HCT116 (cell line): ENCODE measurements around the gene AHRR. TPM values are rescaled to one million over a fixed set of nuclear protein-coding genes. Genes with fewer than 3 reads are reported as not detected.

Source experiments
- ATAC-seq: fragments of 200-7000 bp; cut with Tn5 transposase; 2 replicates; pipeline ENCODE4 v1.9.1; 2020; ENCODE audit warnings: mild to moderate bottlenecking, moderate library complexity
- BruUV-seq: library from RNA; stranded (reverse); fragments of 400-500 nt; replicated peaks from 2 replicates; lab custom pipeline; 2021; lab: Mats Ljungman, UMichigan
- CTCF ChIA-PET: fragments of 300-600 bp; sonication (Branson Sonifier 250); formaldehyde crosslinking; loops from one replicate; lab custom pipeline; 2021; ENCODE audit warnings: antibody characterized with exemption; lab: Charles Lee
- POLR2A ChIA-PET: fragments of 300-600, 350-600 bp; sonication (Branson Sonifier 250); formaldehyde crosslinking; loops from one replicate; lab custom pipeline; 2021; ENCODE audit warnings: antibody characterized with exemption; lab: Charles Lee
- RAD21 ChIA-PET, 2 experiments: fragments of 300-600 bp; sonication (Branson Sonifier 250); formaldehyde crosslinking; loops; one replicate each; lab custom pipeline; 2023; ENCODE audit warnings: low total read pairs in 2 of 2; ENCODE audit not compliant: uncharacterized antibody in 2 of 2, unreplicated experiment in 2 of 2, low non-redundant PET in 1 of 2; lab: Charles Lee
- DNase-seq: peaks from one replicate; pipeline ENCODE4 v3.0.0-alpha.2; 2010; ENCODE audit warnings: low read depth, low spot score
- H2AFZ ChIP-seq: fragments of 200-600 bp; shearing (Covaris generic), sonication (generic); 2 replicates; pipeline ENCODE4 v1.6.1; 2017; ENCODE audit warnings: low read depth, mixed run types, mixed read lengths, antibody characterized with exemption, low read length; ENCODE audit not compliant: poor library complexity, severe bottlenecking
- H3K27ac ChIP-seq: 2 replicates; pipeline ENCODE4 v1.5.1; 2012; ENCODE audit warnings: low read depth, low read length
- H3K27me3 ChIP-seq: fragments of 200-600 bp; sonication (generic); 2 replicates; pipeline ENCODE4 v1.6.1; 2016; ENCODE audit warnings: mixed run types, low read length, mixed read lengths; ENCODE audit not compliant: insufficient read depth
- H3K36me3 ChIP-seq, 2 experiments: fragments of 200-500 bp in 1 of 2; fragments of 200-600 bp in 1 of 2; sonication (Bioruptor generic) in 1 of 2; sonication (generic) in 1 of 2; 2 replicates each; pipeline versions ENCODE4 v1.5.1 to v1.6.1; 2014 to 2016; ENCODE audit warnings: low read length in 2 of 2, inconsistent platforms in 1 of 2, mixed read lengths in 1 of 2, mixed run types in 1 of 2; ENCODE audit not compliant: insufficient read depth in 2 of 2, control insufficient read depth in 1 of 2
- H3K4me1 ChIP-seq, 2 experiments: fragments of 200-600 bp in 1 of 2; sonication (generic) in 1 of 2; 2 replicates each; pipeline versions ENCODE4 v1.5.1 to v1.6.1; 2012 to 2017; ENCODE audit warnings: low read length in 2 of 2, inconsistent platforms in 1 of 2, mild to moderate bottlenecking in 1 of 2, mixed read lengths in 1 of 2, mixed run types in 1 of 2, moderate library complexity in 1 of 2; ENCODE audit not compliant: insufficient read depth in 2 of 2, control insufficient read depth in 1 of 2
- H3K4me2 ChIP-seq: fragments of 200-600 bp; sonication (generic); 2 replicates; pipeline ENCODE4 v1.6.1; 2017; ENCODE audit warnings: mixed run types, low read length, mixed read lengths
- H3K4me3 ChIP-seq, 2 experiments: fragments of 200-600 bp in 1 of 2; sonication (generic) in 1 of 2; replicated peaks in 1 of 2; 2 replicates each; pipeline ENCODE4 v1.5.1; 2011 to 2016; ENCODE audit warnings: low read length in 2 of 2, control low read depth in 1 of 2, low read depth in 1 of 2, mild to moderate bottlenecking in 1 of 2, mixed read lengths in 1 of 2, mixed run types in 1 of 2
- H3K79me2 ChIP-seq: fragments of 200-600 bp; sonication (generic); 2 replicates; pipeline ENCODE4 v1.6.1; 2017; ENCODE audit warnings: mild to moderate bottlenecking, mixed run types, low read length, moderate library complexity, mixed read lengths; ENCODE audit not compliant: insufficient read depth
- H3K9ac ChIP-seq: fragments of 200-600 bp; sonication (generic); 2 replicates; pipeline ENCODE4 v1.6.1; 2016; ENCODE audit warnings: low read length, mixed read lengths
- H3K9me2 ChIP-seq: fragments of 200-600 bp; sonication (generic), shearing (Covaris generic); 2 replicates; pipeline ENCODE4 v1.6.1; 2017; ENCODE audit warnings: mixed run types, mild to moderate bottlenecking, moderate library complexity; ENCODE audit not compliant: insufficient read depth
- H3K9me3 ChIP-seq, 2 experiments: fragments of 200-500 bp in 1 of 2; fragments of 200-600 bp in 1 of 2; sonication (Bioruptor generic) in 1 of 2; sonication (generic) in 1 of 2; 2 replicates each; pipeline ENCODE4 v1.6.1; 2014 to 2017; ENCODE audit warnings: low read length in 2 of 2, mixed read lengths in 2 of 2, inconsistent platforms in 1 of 2, low read depth in 1 of 2, mild to moderate bottlenecking in 1 of 2, mixed run types in 1 of 2, moderate library complexity in 1 of 2; ENCODE audit not compliant: control insufficient read depth in 1 of 2, insufficient read depth in 1 of 2
- H4K20me1 ChIP-seq: fragments of 200-600 bp; sonication (generic), shearing (Covaris generic); 2 replicates; pipeline ENCODE4 v1.6.1; 2017; ENCODE audit warnings: mixed run types, mild to moderate bottlenecking, moderate library complexity; ENCODE audit not compliant: insufficient read depth
- CBX3 ChIP-seq: IDR thresholded peaks from 2 replicates; pipeline ENCODE4 v1.6.1; 2012; ENCODE audit warnings: low read depth
- CEBPB ChIP-seq: IDR thresholded peaks from 2 replicates; pipeline ENCODE4 v1.6.1; 2012; ENCODE audit warnings: low read depth
- EGR1 ChIP-seq: IDR thresholded peaks from 2 replicates; pipeline ENCODE4 v1.6.1; 2012; ENCODE audit warnings: low read depth
- ELF1 ChIP-seq: IDR thresholded peaks from 2 replicates; pipeline ENCODE4 v1.6.1; 2012; ENCODE audit warnings: low read depth, borderline replicate concordance
- EZH2 ChIP-seq: fragments of 200-600 bp; sonication (generic); IDR thresholded peaks from 2 replicates; pipeline ENCODE4 v1.6.1; 2017; ENCODE audit warnings: antibody characterized with exemption, mixed run types
- EZH2phosphoT487 ChIP-seq: fragments of 200-600 bp; IDR thresholded peaks from 2 replicates; pipeline ENCODE4 v1.6.1; 2018; ENCODE audit warnings: antibody characterized with exemption, borderline replicate concordance
- FOSL1 ChIP-seq: IDR thresholded peaks from 2 replicates; pipeline ENCODE4 v1.6.1; 2012; ENCODE audit warnings: low read depth
- JUND ChIP-seq: IDR thresholded peaks from 2 replicates; pipeline ENCODE4 v1.6.1; 2012
- POLR2A ChIP-seq: IDR thresholded peaks from 2 replicates; pipeline ENCODE4 v1.7.0; 2011; ENCODE audit warnings: borderline replicate concordance; ENCODE audit not compliant: insufficient read depth, insufficient read length; ENCODE audit errors: extremely low read depth
- POLR2AphosphoS5 ChIP-seq: IDR thresholded peaks from 2 replicates; pipeline ENCODE4 v1.6.1; 2011; ENCODE audit warnings: mild to moderate bottlenecking, low read depth, low read length, moderate library complexity
- RAD21 ChIP-seq: IDR thresholded peaks from 2 replicates; pipeline ENCODE4 v1.6.1; 2012; ENCODE audit warnings: low read depth, mild to moderate bottlenecking
- SP1 ChIP-seq: IDR thresholded peaks from 2 replicates; pipeline ENCODE4 v1.6.1; 2012; ENCODE audit warnings: low read depth
- SRF ChIP-seq: IDR thresholded peaks from 2 replicates; pipeline ENCODE4 v1.6.1; 2012; ENCODE audit warnings: low read depth
- TCF7L2 ChIP-seq: IDR thresholded peaks from 2 replicates; pipeline ENCODE4 v1.7.0; 2011; ENCODE audit warnings: borderline replicate concordance, inconsistent platforms; ENCODE audit not compliant: insufficient read depth, insufficient read length; ENCODE audit errors: extremely low read depth
- YY1 ChIP-seq: IDR thresholded peaks from 2 replicates; pipeline ENCODE4 v1.6.1; 2011; ENCODE audit warnings: low read length, low read depth, moderate library complexity, mild to moderate bottlenecking; ENCODE audit not compliant: insufficient replicate concordance; ENCODE audit errors: extremely low read depth
- ZFX ChIP-seq: fragments of 450-650 bp; IDR thresholded peaks from 2 replicates; pipeline ENCODE4 v1.6.1; 2017
- ZNF274 ChIP-seq: fragments of 200-500 bp; sonication (Bioruptor generic); IDR thresholded peaks from 2 replicates; pipeline ENCODE4 v1.6.1; 2014; ENCODE audit warnings: mild to moderate bottlenecking, low read depth, low read length, inconsistent platforms
- intact Hi-C: fragments of 100-400 bp; cut with micrococcal nuclease; formaldehyde crosslinking; loops from 2 replicates; pipeline ENCODE4 v1.10.0; 2022
- total RNA-seq: library from RNA; stranded (reverse); gene quantifications from one replicate; pipeline ENCODE4 v1.2.1, GENCODE V29; 2021; ENCODE audit not compliant: unreplicated experiment
- TF ChIP-seq, protein P1 (sequence below), 3 experiments: fragments of 200-600 bp in 1 of 3; sonication (generic) in 1 of 3; IDR thresholded peaks in 2 of 3; conservative IDR thresholded peaks in 1 of 3; 2 replicates each; pipeline ENCODE4 v1.5.1; 2012 to 2017; ENCODE audit warnings: low read depth in 2 of 3, low read length in 2 of 3, antibody characterized with exemption in 1 of 3, borderline replicate concordance in 1 of 3, control low read depth in 1 of 3, mild to moderate bottlenecking in 1 of 3, mixed read lengths in 1 of 3, mixed run types in 1 of 3, moderate library complexity in 1 of 3; ENCODE audit not compliant: insufficient read depth in 1 of 3
- TF ChIP-seq, protein P2 (sequence below): IDR thresholded peaks from 2 replicates; pipeline ENCODE4 v1.6.1; 2012
- TF ChIP-seq, protein P3 (sequence below): IDR thresholded peaks from 2 replicates; pipeline ENCODE4 v1.6.1; 2012; ENCODE audit warnings: low read depth

Gene AHRR
- total RNA-seq, 1 experiment from 2014 or later, result 12.7 TPM

DNA sequence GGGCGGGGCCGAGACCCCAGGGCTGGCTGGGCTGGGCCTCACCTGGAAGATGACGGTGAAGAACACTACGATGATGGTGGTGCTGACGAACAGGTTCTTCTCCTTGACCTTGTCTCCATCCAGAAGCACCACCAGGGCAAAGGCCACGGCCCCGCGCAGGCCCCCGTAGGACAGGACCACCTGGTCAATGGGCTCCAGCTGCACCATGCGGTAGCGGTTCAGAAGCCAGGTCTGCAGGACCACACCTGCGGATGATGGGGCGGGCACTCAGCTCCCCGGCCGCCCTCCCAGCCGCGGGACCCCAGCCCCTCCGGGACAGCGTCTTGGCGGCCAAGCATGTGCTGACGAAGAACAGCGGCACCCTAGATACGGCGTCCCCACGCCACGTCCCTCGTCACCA, 161.0 kb downstream of the AHRR start:
- DNase-seq (no peak), ATAC-seq (no peak)
- Histone ChIP-seq H3K4me3 (no peak overlapping the region), H3K9ac (no peak overlapping the region), H4K20me1 (no peaks in the 10 kb centered on the region), H3K27ac (no peak overlapping the region), H3K79me2 (no peaks in the 10 kb centered on the region), H3K4me1 (peaks cover 0 to 25% of the 10 kb centered on the region in 2 experiments; a peak in 3 of 4 replicates), H3K9me2 (no peaks in the 10 kb centered on the region), H3K4me2 (no peak overlapping the region), H3K9me3 (no peaks in the 10 kb centered on the region), H3K27me3 (no peaks in the 10 kb centered on the region), H3K36me3 (no peaks in the 10 kb centered on the region), H2AFZ (no peak overlapping the region)
- ChIA-PET CTCF (no interaction called here), POLR2A (no interaction called here), RAD21 (no interaction called here)
- TF ChIP-seq ZNF274, result no peak
- no peak for TF ChIP-seq SRF
- TF ChIP-seq, protein P1, sequence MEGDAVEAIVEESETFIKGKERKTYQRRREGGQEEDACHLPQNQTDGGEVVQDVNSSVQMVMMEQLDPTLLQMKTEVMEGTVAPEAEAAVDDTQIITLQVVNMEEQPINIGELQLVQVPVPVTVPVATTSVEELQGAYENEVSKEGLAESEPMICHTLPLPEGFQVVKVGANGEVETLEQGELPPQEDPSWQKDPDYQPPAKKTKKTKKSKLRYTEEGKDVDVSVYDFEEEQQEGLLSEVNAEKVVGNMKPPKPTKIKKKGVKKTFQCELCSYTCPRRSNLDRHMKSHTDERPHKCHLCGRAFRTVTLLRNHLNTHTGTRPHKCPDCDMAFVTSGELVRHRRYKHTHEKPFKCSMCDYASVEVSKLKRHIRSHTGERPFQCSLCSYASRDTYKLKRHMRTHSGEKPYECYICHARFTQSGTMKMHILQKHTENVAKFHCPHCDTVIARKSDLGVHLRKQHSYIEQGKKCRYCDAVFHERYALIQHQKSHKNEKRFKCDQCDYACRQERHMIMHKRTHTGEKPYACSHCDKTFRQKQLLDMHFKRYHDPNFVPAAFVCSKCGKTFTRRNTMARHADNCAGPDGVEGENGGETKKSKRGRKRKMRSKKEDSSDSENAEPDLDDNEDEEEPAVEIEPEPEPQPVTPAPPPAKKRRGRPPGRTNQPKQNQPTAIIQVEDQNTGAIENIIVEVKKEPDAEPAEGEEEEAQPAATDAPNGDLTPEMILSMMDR (IDR thresholded peaks at IDR 0.05 in 2 of 3, conservative IDR thresholded peaks at IDR 0.05 in 1 of 3; ENCODE audit: borderline replicate concordance in 1 of 3, insufficient read depth in 1 of 3, low read depth in 2 of 3, low read length in 2 of 3), result no peak
- no peak for TF ChIP-seq FOSL1
- TF ChIP-seq CEBPB, result no peak
- TF ChIP-seq YY1, result no peak
- no peak for TF ChIP-seq EZH2phosphoT487
- TF ChIP-seq POLR2A, result no peak
- no peak for TF ChIP-seq CBX3
- TF ChIP-seq SP1, result no peak
- no peak for TF ChIP-seq ELF1
- TF ChIP-seq EZH2, result no peak
- no peak for TF ChIP-seq TCF7L2
- no peak for TF ChIP-seq POLR2AphosphoS5
- TF ChIP-seq EGR1, result no peak
- no peak for TF ChIP-seq RAD21
- TF ChIP-seq, protein P2, sequence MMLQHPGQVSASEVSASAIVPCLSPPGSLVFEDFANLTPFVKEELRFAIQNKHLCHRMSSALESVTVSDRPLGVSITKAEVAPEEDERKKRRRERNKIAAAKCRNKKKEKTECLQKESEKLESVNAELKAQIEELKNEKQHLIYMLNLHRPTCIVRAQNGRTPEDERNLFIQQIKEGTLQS, result no peak
- TF ChIP-seq, protein P3, sequence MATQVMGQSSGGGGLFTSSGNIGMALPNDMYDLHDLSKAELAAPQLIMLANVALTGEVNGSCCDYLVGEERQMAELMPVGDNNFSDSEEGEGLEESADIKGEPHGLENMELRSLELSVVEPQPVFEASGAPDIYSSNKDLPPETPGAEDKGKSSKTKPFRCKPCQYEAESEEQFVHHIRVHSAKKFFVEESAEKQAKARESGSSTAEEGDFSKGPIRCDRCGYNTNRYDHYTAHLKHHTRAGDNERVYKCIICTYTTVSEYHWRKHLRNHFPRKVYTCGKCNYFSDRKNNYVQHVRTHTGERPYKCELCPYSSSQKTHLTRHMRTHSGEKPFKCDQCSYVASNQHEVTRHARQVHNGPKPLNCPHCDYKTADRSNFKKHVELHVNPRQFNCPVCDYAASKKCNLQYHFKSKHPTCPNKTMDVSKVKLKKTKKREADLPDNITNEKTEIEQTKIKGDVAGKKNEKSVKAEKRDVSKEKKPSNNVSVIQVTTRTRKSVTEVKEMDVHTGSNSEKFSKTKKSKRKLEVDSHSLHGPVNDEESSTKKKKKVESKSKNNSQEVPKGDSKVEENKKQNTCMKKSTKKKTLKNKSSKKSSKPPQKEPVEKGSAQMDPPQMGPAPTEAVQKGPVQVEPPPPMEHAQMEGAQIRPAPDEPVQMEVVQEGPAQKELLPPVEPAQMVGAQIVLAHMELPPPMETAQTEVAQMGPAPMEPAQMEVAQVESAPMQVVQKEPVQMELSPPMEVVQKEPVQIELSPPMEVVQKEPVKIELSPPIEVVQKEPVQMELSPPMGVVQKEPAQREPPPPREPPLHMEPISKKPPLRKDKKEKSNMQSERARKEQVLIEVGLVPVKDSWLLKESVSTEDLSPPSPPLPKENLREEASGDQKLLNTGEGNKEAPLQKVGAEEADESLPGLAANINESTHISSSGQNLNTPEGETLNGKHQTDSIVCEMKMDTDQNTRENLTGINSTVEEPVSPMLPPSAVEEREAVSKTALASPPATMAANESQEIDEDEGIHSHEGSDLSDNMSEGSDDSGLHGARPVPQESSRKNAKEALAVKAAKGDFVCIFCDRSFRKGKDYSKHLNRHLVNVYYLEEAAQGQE, result no peak
- no peak for TF ChIP-seq JUND
- no peak for TF ChIP-seq ZFX
- no TSS peak for BruUV-seq
- intact Hi-C loops, result no loop called here
